Sigmoid colon (tissue), 4 donors: ENCODE data around the gene ARRDC3.

Experiments used
- CTCF ChIP-seq, 4 experiments: fragments of 450-650 bp in 3 of 4; fragments of 200-600 bp in 1 of 4; IDR thresholded peaks; one replicate each; pipeline ENCODE4 v1.5.1; 2016 to 2019; ENCODE audit warnings: antibody characterized with exemption in 4 of 4, mild to moderate bottlenecking in 3 of 4, moderate library complexity in 2 of 4
- EP300 ChIP-seq, 4 donors: sonication (generic); formaldehyde crosslinking; IDR thresholded peaks; one replicate each; pipeline ENCODE4 v1.6.1; 2017; ENCODE audit warnings: antibody characterized with exemption in 4 of 4
- POLR2A ChIP-seq, 2 donors: fragments of 450-650 bp; IDR thresholded peaks; one replicate each; pipeline ENCODE4 v1.6.1; 2016; ENCODE audit warnings: antibody characterized with exemption in 2 of 2, mild to moderate bottlenecking in 2 of 2, moderate library complexity in 2 of 2
- POLR2AphosphoS5 ChIP-seq, 4 donors: sonication (generic); formaldehyde crosslinking; IDR thresholded peaks; one replicate each; pipeline ENCODE4 v1.6.1; 2017; ENCODE audit warnings: antibody characterized with exemption in 4 of 4

- TF ChIP-seq POLR2A (IDR thresholded peaks at IDR 0.05) (no peak), CTCF (IDR thresholded peaks at IDR 0.05) (no peak), EP300 (IDR thresholded peaks at IDR 0.05) (no peak), POLR2AphosphoS5 (IDR thresholded peaks at IDR 0.05) (no peak)
Measured at GRCh38 chr5:91423871-91424270, 40.8 kb upstream of the ARRDC3 start.
